H1 (cell line): ENCODE results near the gene TCHP. TPM values are rescaled to one million over a fixed set of nuclear protein-coding genes. Genes with fewer than 3 reads are reported as not detected.

Source experiments
- CTCF ChIA-PET: fragments of 300-600 bp; sonication (Branson Sonifier 250); formaldehyde crosslinking; loops from one replicate; lab custom pipeline; 2021; ENCODE audit not compliant: partially characterized antibody; lab: Charles Lee
- POLR2A ChIA-PET: fragments of 300-600 bp; sonication (Branson Sonifier 250); formaldehyde crosslinking; loops from one replicate; lab custom pipeline; 2021; ENCODE audit warnings: inconsistent platforms; ENCODE audit not compliant: partially characterized antibody; lab: Charles Lee
- DNase-seq, 2 experiments: peaks; one replicate each; pipeline versions ENCODE4 v3.0.0 to v3.0.0-alpha.2; 2010 to 2022; ENCODE audit warnings: low spot score in 2 of 2, low read depth in 1 of 2, mixed read lengths in 1 of 2
- FAIRE-seq: peaks from 2 replicates; lab custom pipeline; 2011; peaks lifted over from hg19 to GRCh38; lab: Jason Lieb, UNC
- H2AFZ ChIP-seq: 2 replicates; pipeline ENCODE4 v1.8.1; 2012; ENCODE audit warnings: low read length, inconsistent platforms
- H2AK5ac ChIP-seq: 2 replicates; pipeline ENCODE4 v1.6.1; 2013; ENCODE audit warnings: low read depth, low read length
- H2BK120ac ChIP-seq: replicated peaks from 2 replicates; pipeline ENCODE3; 2013; ENCODE audit warnings: low read depth, low read length, inconsistent platforms
- H2BK12ac ChIP-seq: 2 replicates; pipeline ENCODE4 v1.6.1; 2013; ENCODE audit warnings: low read depth, low read length
- H2BK15ac ChIP-seq: 2 replicates; pipeline ENCODE4 v1.6.1; 2013; ENCODE audit warnings: low read length
- H2BK20ac ChIP-seq: 2 replicates; pipeline ENCODE4 v1.6.1; 2013; ENCODE audit warnings: low read length
- H2BK5ac ChIP-seq: 2 replicates; pipeline ENCODE4 v1.6.1; 2013; ENCODE audit warnings: low read depth, low read length
- H3K14ac ChIP-seq: 2 replicates; pipeline ENCODE4 v1.6.1; 2013; ENCODE audit warnings: inconsistent platforms; ENCODE audit not compliant: insufficient read length
- H3K18ac ChIP-seq: 2 replicates; pipeline ENCODE4 v1.6.1; 2013; ENCODE audit warnings: low read length; ENCODE audit errors: extremely low read depth
- H3K23ac ChIP-seq: 2 replicates; pipeline ENCODE4 v1.6.1; 2013; ENCODE audit warnings: inconsistent platforms; ENCODE audit not compliant: insufficient read length
- H3K23me2 ChIP-seq: 2 replicates; pipeline ENCODE4 v1.6.1; 2013; ENCODE audit warnings: low read depth, low read length
- H3K27ac ChIP-seq: 2 replicates; pipeline ENCODE4 v1.6.1; 2011; ENCODE audit warnings: low read depth, low read length, inconsistent platforms
- H3K27me3 ChIP-seq, 4 experiments: replicated peaks in 1 of 4; 1 replicate in 1 of 4; 2 replicates in 3 of 4; pipeline versions ENCODE4 v1.6.1 to v1.8.1; 2011 to 2013; ENCODE audit warnings: low read length in 3 of 4, mild to moderate bottlenecking in 3 of 4, inconsistent platforms in 2 of 4, mixed read lengths in 2 of 4, moderate library complexity in 1 of 4; ENCODE audit not compliant: control insufficient read depth in 3 of 4, insufficient read depth in 3 of 4; ENCODE audit errors: extremely low read depth in 1 of 4
- H3K36me3 ChIP-seq, 4 experiments: 2 replicates each; pipeline versions ENCODE4 v1.6.1 to v1.8.1; 2011 to 2013; ENCODE audit warnings: mild to moderate bottlenecking in 4 of 4, low read length in 3 of 4, moderate library complexity in 2 of 4, control low read depth in 1 of 4, inconsistent platforms in 1 of 4; ENCODE audit not compliant: insufficient read depth in 4 of 4, control insufficient read depth in 2 of 4
- H3K4ac ChIP-seq: replicated peaks from 2 replicates; pipeline ENCODE3; 2013; ENCODE audit warnings: low read length, low read depth, mixed read lengths, inconsistent platforms; ENCODE audit not compliant: insufficient read length
- H3K4me1 ChIP-seq, 4 experiments: replicated peaks in 1 of 4; 1 replicate in 1 of 4; 2 replicates in 3 of 4; pipeline versions ENCODE4 v1.6.1 to v1.8.1; 2011 to 2013; ENCODE audit warnings: low read length in 3 of 4, inconsistent platforms in 2 of 4, mixed read lengths in 1 of 4; ENCODE audit not compliant: insufficient read depth in 4 of 4, control insufficient read depth in 3 of 4
- H3K4me2 ChIP-seq, 2 experiments: 2 replicates each; pipeline versions ENCODE4 v1.6.1 to v1.8.1; 2011 to 2013; ENCODE audit warnings: low read depth in 2 of 2, low read length in 2 of 2, control low read depth in 1 of 2, inconsistent platforms in 1 of 2, mild to moderate bottlenecking in 1 of 2; ENCODE audit not compliant: insufficient read depth in 1 of 2
- H3K4me3 ChIP-seq, 4 experiments: fragments of 200-600, 300-600 bp in 1 of 4; sonication (generic), shearing (Covaris generic), sonication (Bioruptor Twin) in 1 of 4; 2 replicates each; pipeline versions ENCODE4 v1.5.1 to v1.8.1; 2011 to 2016; ENCODE audit warnings: low read length in 4 of 4, low read depth in 3 of 4, control low read depth in 2 of 4, inconsistent platforms in 2 of 4, mild to moderate bottlenecking in 2 of 4, mixed read lengths in 1 of 4, moderate library complexity in 1 of 4; ENCODE audit not compliant: insufficient read depth in 2 of 4; ENCODE audit errors: extremely low read depth in 1 of 4
- H3K56ac ChIP-seq: replicated peaks from 2 replicates; pipeline ENCODE3; 2013; ENCODE audit warnings: low read depth, mild to moderate bottlenecking, mixed read lengths, low read length, inconsistent platforms; ENCODE audit not compliant: insufficient read length
- H3K79me1 ChIP-seq: 2 replicates; pipeline ENCODE4 v1.6.1; 2013; ENCODE audit warnings: low read depth, low read length, control low read depth
- H3K79me2 ChIP-seq, 2 experiments: 2 replicates each; pipeline versions ENCODE4 v1.6.1 to v1.8.1; 2012 to 2013; ENCODE audit warnings: low read length in 2 of 2, mild to moderate bottlenecking in 2 of 2, inconsistent platforms in 1 of 2; ENCODE audit not compliant: insufficient read depth in 2 of 2, control insufficient read depth in 1 of 2
- H3K9ac ChIP-seq, 4 experiments: replicated peaks in 1 of 4; 1 replicate in 1 of 4; 2 replicates in 3 of 4; pipeline versions ENCODE4 v1.6.1 to v1.8.1; 2011 to 2013; ENCODE audit warnings: low read depth in 3 of 4, low read length in 3 of 4, control low read depth in 2 of 4, mild to moderate bottlenecking in 2 of 4, moderate library complexity in 2 of 4, inconsistent platforms in 1 of 4; ENCODE audit errors: extremely low read depth in 1 of 4
- H3K9me3 ChIP-seq, 2 experiments: 2 replicates each; pipeline versions ENCODE4 v1.6.1 to v1.8.1; 2012 to 2013; ENCODE audit warnings: mild to moderate bottlenecking in 2 of 2, moderate library complexity in 2 of 2, control low read depth in 1 of 2, inconsistent platforms in 1 of 2, low read depth in 1 of 2, low read length in 1 of 2, mixed read lengths in 1 of 2; ENCODE audit not compliant: insufficient read depth in 2 of 2
- H4K20me1 ChIP-seq, 2 experiments: replicated peaks in 1 of 2; 2 replicates each; pipeline versions ENCODE3 to v1.8.1; 2011 to 2013; ENCODE audit warnings: inconsistent platforms in 2 of 2, low read length in 2 of 2, mild to moderate bottlenecking in 1 of 2; ENCODE audit not compliant: insufficient read depth in 2 of 2, control insufficient read depth in 1 of 2
- H4K5ac ChIP-seq: 2 replicates; pipeline ENCODE4 v1.6.1; 2013; ENCODE audit warnings: low read length, low read depth, mixed read lengths, inconsistent platforms; ENCODE audit not compliant: insufficient read length
- H4K8ac ChIP-seq: 2 replicates; pipeline ENCODE4 v1.8.0; 2013; ENCODE audit warnings: mild to moderate bottlenecking, moderate library complexity, low read length, inconsistent platforms; ENCODE audit not compliant: insufficient read depth; ENCODE audit errors: extremely low read depth
- H4K91ac ChIP-seq: replicated peaks from 2 replicates; pipeline ENCODE3; 2013; ENCODE audit warnings: low read length, mixed read lengths, inconsistent platforms; ENCODE audit not compliant: insufficient read length
- HDAC6 ChIP-seq: IDR thresholded peaks from one replicate; pipeline ENCODE4 v1.7.1; 2012; ENCODE audit warnings: low read depth, mild to moderate bottlenecking, inconsistent platforms, low read length, moderate library complexity
- PHF8 ChIP-seq: fragments of 200-600 bp; sonication (generic); conservative IDR thresholded peaks from 2 replicates; pipeline ENCODE4 v1.7.1; 2012; ENCODE audit warnings: low read depth, mild to moderate bottlenecking, inconsistent platforms, low read length, moderate library complexity
- RAD21 ChIP-seq, 2 experiments: IDR thresholded peaks in 1 of 2; conservative IDR thresholded peaks in 1 of 2; 2 replicates each; pipeline ENCODE4 v1.6.1; 2011; ENCODE audit warnings: low read depth in 2 of 2, low read length in 2 of 2, improper control_type of control experiment in 1 of 2, inconsistent platforms in 1 of 2, mild to moderate bottlenecking in 1 of 2, moderate library complexity in 1 of 2
- WGBS, 2 experiments: shearing (Covaris generic) in 1 of 2; methylation state at CpG; one replicate each; pipeline versions ENCODE4 v1.1.6 to v1.1.7; 2013 to 2015; ENCODE audit warnings: low lambda C conversion rate in 2 of 2, mixed read lengths in 2 of 2, inconsistent platforms in 1 of 2, low coverage in 1 of 2, missing lambda C conversion rate in 1 of 2; ENCODE audit not compliant: insufficient replicate concordance in 2 of 2, insufficient coverage in 1 of 2, insufficient read length in 1 of 2; ENCODE audit errors: extremely low coverage in 1 of 2, missing lambda C conversion rate in 1 of 2; 5-methylcytosine and 5-hydroxymethylcytosine counted together
- polyA plus RNA-seq, 7 experiments: library from polyadenylated mRNA; depleted of rRNA in 3 of 7; stranded (reverse) in 5 of 7; unstranded in 2 of 7; fragments of >200 nt in 5 of 7; fragments of 200-250 nt in 2 of 7; gene quantifications; 1 replicate in 5 of 7; 2 replicates in 1 of 7; 4 replicates in 1 of 7; pipeline versions ENCODE4 v1.2.1 to v1.2.3, GENCODE V29; 2011 to 2013; ENCODE audit warnings: missing spikeins in 2 of 7, mixed read lengths in 2 of 7
- total RNA-seq: library from RNA; stranded (reverse); fragmentation: NEBNext Ultra II Directional; extraction: Animal tissue kit (Norgen Biotek cat#: 25700); gene quantifications from 2 replicates; pipeline ENCODE4 v1.2.1, GENCODE V29; 2021

TCHP gene
- total and polyA plus RNA-seq, 2 of the 8 experiments (the other 6 are each of a cell fraction or from before 2014, with no cell fraction given): 2.8 to 4.5 TPM

DNA sequence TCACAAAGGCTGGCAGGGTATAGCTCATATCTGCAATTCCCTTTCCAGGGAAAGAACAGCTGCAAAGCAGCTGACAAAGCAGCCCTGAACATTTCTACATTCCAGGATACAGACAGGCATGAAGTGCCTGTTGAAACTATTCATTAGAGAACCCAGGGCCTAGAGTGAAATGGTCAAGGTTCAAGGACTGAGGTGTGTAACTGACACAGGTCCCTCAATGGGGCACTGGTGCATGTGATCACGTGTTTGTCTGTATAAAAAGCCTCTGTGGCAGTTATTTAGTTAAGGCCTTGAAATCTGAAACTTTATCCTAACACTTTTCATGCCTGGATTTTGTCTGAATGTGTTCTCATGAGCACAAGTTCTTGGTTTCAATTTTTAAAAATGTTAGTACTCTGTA is 49.0 kb downstream of the TCHP start:
- Histone ChIP-seq H3K27me3 (no peaks in the 10 kb centered on the region), H3K36me3 (peaks cover 3 to 19% (median 10%) of the 10 kb centered on the region in 4 experiments; a peak in 6 of 8 replicates), H3K9me3 (no peaks in the 10 kb centered on the region), H3K4ac (no peak overlapping the region), H4K91ac (no peak overlapping the region), H3K4me3 (no peak overlapping the region), H3K79me2 (no peaks in the 10 kb centered on the region), H3K56ac (no peak overlapping the region), H3K23me2 (no peaks in the 10 kb centered on the region), H2AFZ (no peak overlapping the region), H3K18ac (no peak overlapping the region), H2BK120ac (no peak overlapping the region), H4K8ac (no peak overlapping the region), H4K20me1 (no peaks in the 10 kb centered on the region), H3K4me2 (no peak overlapping the region), H3K9ac (no peak overlapping the region), H3K79me1 (no peaks in the 10 kb centered on the region), H2BK5ac (no peak overlapping the region), H2BK20ac (no peak overlapping the region), H4K5ac (no peak overlapping the region), H2AK5ac (no peak overlapping the region), H3K4me1 (peaks cover 7 to 13% (median 10%) of the 10 kb centered on the region in 4 experiments), H3K27ac (no peak overlapping the region), H2BK12ac (no peak overlapping the region), H3K14ac (no peak overlapping the region), H3K23ac (no peak overlapping the region), H2BK15ac (no peak overlapping the region)
- no peak for TF ChIP-seq PHF8
- no peak for TF ChIP-seq HDAC6
- TF ChIP-seq RAD21 (IDR thresholded peaks at IDR 0.05 in 1 of 2, conservative IDR thresholded peaks at IDR 0.05 in 1 of 2; ENCODE audit: low read depth in 2 of 2, low read length in 2 of 2): no peak
- POLR2A ChIA-PET: no interaction called here
- CTCF ChIA-PET: interaction anchor here (0.6 to 1.4 kb wide), 2 partner anchors 75 to 143 kb away, joined by 3 read pairs; no protein-coding TSS in a partner anchor
- 88% methylated on average over 1 of the region's 1 CpG; no CpG with 5 or more reads in 1 of the 2 experiments for WGBS, 2 experiments
- FAIRE-seq (no peak), DNase-seq (no peak)
